Esophagus muscularis mucosa (tissue), 3 donors: Measurements from ENCODE around the gene FRMD4A.

Experiments
- CTCF ChIP-seq, 3 experiments: fragments of 200-600 bp in 2 of 3; fragments of 450-650 bp in 1 of 3; sonication (generic) in 2 of 3; IDR thresholded peaks; one replicate each; pipeline ENCODE4 v1.5.1; 2017 to 2019; ENCODE audit warnings: antibody characterized with exemption in 3 of 3, mild to moderate bottlenecking in 2 of 3, moderate library complexity in 1 of 3
- POLR2A ChIP-seq: fragments of 450-650 bp; IDR thresholded peaks from one replicate; pipeline ENCODE4 v1.6.1; 2017; ENCODE audit warnings: antibody characterized with exemption, moderate library complexity, mild to moderate bottlenecking, low read depth

- no peak for TF ChIP-seq POLR2A
- TF ChIP-seq CTCF (IDR thresholded peaks at IDR 0.05), result no peak
Observed at GRCh38 chr10:13712476-13712836, 618.3 kb downstream of the FRMD4A start.
